Ectodermal cell (in vitro differentiated cells): ENCODE data around the gene LRFN2.

Experiments
- H3K27ac ChIP-seq: 2 replicates; pipeline ENCODE4 v1.7.0; 2013; ENCODE audit warnings: mild to moderate bottlenecking, low read depth, low read length; ENCODE audit not compliant: insufficient read depth, poor library complexity, severe bottlenecking
- H3K27me3 ChIP-seq: 2 replicates; pipeline ENCODE4 v1.7.0; 2013; ENCODE audit warnings: mild to moderate bottlenecking, low read length; ENCODE audit not compliant: insufficient read depth, control insufficient read depth, poor library complexity, severe bottlenecking
- H3K36me3 ChIP-seq: one replicate; pipeline ENCODE4 v1.7.0; 2013; ENCODE audit warnings: low read length; ENCODE audit not compliant: control insufficient read depth, insufficient read depth
- H3K4me1 ChIP-seq: one replicate; pipeline ENCODE4 v1.7.0; 2013; ENCODE audit warnings: low read length; ENCODE audit not compliant: control insufficient read depth, insufficient read depth
- H3K4me3 ChIP-seq: 2 replicates; pipeline ENCODE4 v1.7.0; 2013; ENCODE audit warnings: low read depth, low read length, control low read depth; ENCODE audit not compliant: insufficient read depth
- H3K9me3 ChIP-seq: 2 replicates; pipeline ENCODE4 v1.7.0; 2013; ENCODE audit warnings: mild to moderate bottlenecking, low read length, moderate library complexity; ENCODE audit not compliant: control insufficient read depth
- WGBS, 2 experiments: methylation state at CpG; one replicate each; pipeline ENCODE4 v1.1.7; 2013; ENCODE audit warnings: missing lambda C conversion rate in 2 of 2; 5-methylcytosine and 5-hydroxymethylcytosine counted together

The LRFN2 gene

GRCh38 chr6:40398034-40398691 is 189.0 kb downstream of the LRFN2 start:
- Histone ChIP-seq H3K27me3 (no peaks in the 10 kb centered on the region), H3K27ac (no peak overlapping the region), H3K9me3 (no peaks in the 10 kb centered on the region), H3K4me1 (peaks cover 4% of the 10 kb centered on the region), H3K36me3 (no peaks in the 10 kb centered on the region), H3K4me3 (no peak overlapping the region)
- 87 to 93% methylated on average over 11 of the region's 11 CpGs for WGBS, 2 experiments

DNA sequence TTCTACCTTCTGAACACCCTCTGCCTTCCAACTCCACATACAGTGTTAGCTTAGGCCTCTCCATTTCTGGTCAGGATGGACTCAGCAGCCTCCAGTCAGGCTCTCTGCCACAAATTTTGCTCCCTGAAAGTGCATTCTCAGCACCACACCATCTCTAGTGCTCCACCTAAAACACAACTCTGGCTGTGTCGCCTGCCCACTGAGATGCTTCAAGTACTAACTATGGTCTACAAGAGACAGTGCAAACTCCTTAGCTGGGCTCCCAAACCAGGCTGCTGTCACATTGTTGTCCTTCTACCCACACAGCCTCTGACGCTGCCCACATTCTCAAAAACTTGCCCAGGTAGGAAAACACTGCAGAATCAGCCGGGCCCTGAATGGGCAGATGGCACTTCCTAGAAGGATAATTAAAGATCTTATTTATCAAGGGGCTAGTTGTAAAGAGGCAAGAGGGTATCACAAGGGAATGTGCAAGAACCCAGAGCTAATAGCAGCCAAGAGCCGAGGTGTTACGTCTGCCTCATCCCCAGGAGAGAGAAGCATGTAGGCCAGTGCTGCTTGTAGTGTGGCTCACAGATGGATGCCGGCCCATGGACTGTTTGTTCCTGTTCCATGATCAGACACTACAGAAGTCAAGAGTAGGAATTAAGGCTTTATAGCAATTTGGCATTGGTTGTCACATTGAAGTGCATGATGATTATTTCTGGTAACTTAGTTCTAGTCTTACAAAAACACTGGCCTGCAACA is 189.7 kb downstream of the LRFN2 start:
- Histone ChIP-seq H3K27me3 (no peaks in the 10 kb centered on the region), H3K4me3 (no peak overlapping the region), H3K27ac (no peak overlapping the region), H3K36me3 (no peaks in the 10 kb centered on the region), H3K9me3 (no peaks in the 10 kb centered on the region), H3K4me1 (peaks cover 4% of the 10 kb centered on the region)
- 92 to 94% methylated on average over 6 of the region's 6 CpGs for WGBS, 2 experiments

- peaks cover 4% of the 10 kb centered on the region for H3K4me1 ChIP-seq
- no peak overlapping the region for H3K27ac ChIP-seq
- WGBS, 2 experiments: 93 to 95% methylated on average over 4 of the region's 4 CpGs
- no peaks in the 10 kb centered on the region for H3K36me3 ChIP-seq
- H3K27me3 ChIP-seq: no peaks in the 10 kb centered on the region
- no peak overlapping the region for H3K4me3 ChIP-seq
- H3K9me3 ChIP-seq: no peaks in the 10 kb centered on the region
Measured at GRCh38 chr6:40395698-40396076, 191.5 kb downstream of the LRFN2 start.

GRCh38 chr6:40395066-40395697 is 192.0 kb downstream of the LRFN2 start:
- WGBS, 2 experiments: 67 to 70% methylated on average over 5 of the region's 5 CpGs
- Histone ChIP-seq H3K27me3 (no peaks in the 10 kb centered on the region), H3K4me3 (no peak overlapping the region), H3K27ac (no peak overlapping the region), H3K4me1 (peaks cover 4% of the 10 kb centered on the region), H3K9me3 (no peaks in the 10 kb centered on the region), H3K36me3 (no peaks in the 10 kb centered on the region)

- no peaks in the 10 kb centered on the region for H3K36me3 ChIP-seq
- no peaks in the 10 kb centered on the region for H3K27me3 ChIP-seq
- WGBS, 2 experiments: 91 to 95% methylated on average over 1 of the region's 1 CpG
- no peak overlapping the region for H3K27ac ChIP-seq
- peaks cover 4% of the 10 kb centered on the region for H3K4me1 ChIP-seq
- no peak overlapping the region for H3K4me3 ChIP-seq
- no peaks in the 10 kb centered on the region for H3K9me3 ChIP-seq
Measured at GRCh38 chr6:40394381-40394780, 192.8 kb downstream of the LRFN2 start.

DNA sequence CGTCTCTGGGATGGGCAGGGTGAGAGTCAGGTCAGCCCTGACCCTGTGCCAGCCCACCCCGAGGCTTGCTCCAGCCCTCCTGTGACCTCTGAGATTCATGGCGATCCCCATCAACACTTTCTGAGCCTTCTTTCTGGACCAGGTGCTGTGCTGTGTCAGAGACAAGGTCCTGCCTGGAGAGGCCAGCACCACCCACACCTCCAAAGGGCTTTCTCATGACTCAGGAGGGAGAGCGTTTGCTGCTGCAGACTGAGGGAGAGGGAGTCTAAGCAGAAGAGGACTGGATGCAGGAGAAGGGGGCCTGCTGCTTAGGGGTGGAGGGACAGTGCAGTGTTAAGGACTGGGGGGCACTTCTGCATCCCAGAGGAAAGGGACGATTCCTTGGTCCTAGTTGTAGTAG is 193.5 kb downstream of the LRFN2 start:
- H3K9me3 ChIP-seq: no peaks in the 10 kb centered on the region
- H3K27me3 ChIP-seq: no peaks in the 10 kb centered on the region
- no peak overlapping the region for H3K4me3 ChIP-seq
- no peaks in the 10 kb centered on the region for H3K36me3 ChIP-seq
- WGBS, 2 experiments: 65 to 70% methylated on average over 5 of the region's 5 CpGs
- peaks cover 2% of the 10 kb centered on the region for H3K4me1 ChIP-seq
- no peak overlapping the region for H3K27ac ChIP-seq

DNA sequence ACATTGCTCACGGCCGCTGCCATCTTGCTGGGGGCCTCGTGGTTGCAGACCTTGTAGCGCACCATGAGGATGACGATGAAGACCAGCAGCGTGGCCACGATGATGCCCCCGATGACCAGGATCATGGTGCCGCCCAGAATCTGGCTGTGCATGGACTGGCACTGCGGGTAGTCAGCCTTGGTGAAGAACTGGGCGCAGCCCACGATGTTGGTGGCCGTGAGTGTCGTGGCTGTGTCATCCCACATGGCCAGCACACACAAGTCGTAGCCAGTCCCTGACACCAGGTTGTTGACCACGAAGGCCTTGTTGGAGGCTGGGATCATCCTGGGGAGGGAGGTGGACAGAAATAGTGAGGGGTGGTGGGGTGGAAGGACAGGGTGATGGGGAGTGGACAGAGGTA is 194.6 kb downstream of the LRFN2 start:
- no peak overlapping the region for H3K27ac ChIP-seq
- no peaks in the 10 kb centered on the region for H3K4me1 ChIP-seq
- H3K4me3 ChIP-seq: no peak overlapping the region
- H3K36me3 ChIP-seq: no peaks in the 10 kb centered on the region
- H3K27me3 ChIP-seq: no peaks in the 10 kb centered on the region
- 95 to 98% methylated on average over 16 of the region's 16 CpGs for WGBS, 2 experiments
- H3K9me3 ChIP-seq: no peaks in the 10 kb centered on the region

DNA sequence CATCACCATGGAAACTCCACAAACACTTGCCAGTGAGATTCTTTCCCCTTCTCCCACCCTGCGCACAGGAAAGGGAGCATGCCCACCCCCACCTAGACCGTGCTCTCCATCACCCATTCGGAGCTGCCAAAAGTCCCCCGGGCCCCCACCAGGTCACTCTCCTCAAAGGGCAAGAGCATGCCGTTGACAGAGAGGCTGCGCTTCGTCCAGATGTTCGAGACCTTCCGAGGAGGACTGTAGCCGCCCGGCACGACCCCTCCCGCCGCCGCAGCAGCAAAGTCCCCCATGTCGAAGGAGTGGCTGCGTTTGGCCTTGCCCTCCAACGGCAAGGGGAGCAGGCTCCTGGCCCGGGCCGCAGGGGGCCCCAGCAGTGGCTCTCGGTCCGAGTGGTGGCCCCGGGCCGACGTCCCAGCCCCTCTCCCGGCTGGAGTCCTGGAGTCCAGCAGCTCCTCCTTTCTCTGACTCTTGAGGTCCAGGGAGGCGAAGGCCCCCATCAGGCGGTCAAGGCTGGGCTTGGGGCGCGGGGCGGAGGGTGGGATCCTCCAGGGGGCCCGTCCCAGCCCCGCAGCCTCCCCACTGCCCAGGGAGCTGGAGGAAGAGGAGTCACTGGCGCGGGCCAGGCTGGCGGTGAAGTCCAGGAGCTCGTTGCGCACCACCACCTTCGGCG is 195.2 kb downstream of the LRFN2 start:
- H3K9me3 ChIP-seq: no peaks in the 10 kb centered on the region
- H3K36me3 ChIP-seq: no peaks in the 10 kb centered on the region
- no peaks in the 10 kb centered on the region for H3K4me1 ChIP-seq
- no peak overlapping the region for H3K4me3 ChIP-seq
- 94 to 95% methylated on average over 40 of the region's 40 CpGs for WGBS, 2 experiments
- H3K27me3 ChIP-seq: no peaks in the 10 kb centered on the region
- no peak overlapping the region for H3K27ac ChIP-seq

DNA sequence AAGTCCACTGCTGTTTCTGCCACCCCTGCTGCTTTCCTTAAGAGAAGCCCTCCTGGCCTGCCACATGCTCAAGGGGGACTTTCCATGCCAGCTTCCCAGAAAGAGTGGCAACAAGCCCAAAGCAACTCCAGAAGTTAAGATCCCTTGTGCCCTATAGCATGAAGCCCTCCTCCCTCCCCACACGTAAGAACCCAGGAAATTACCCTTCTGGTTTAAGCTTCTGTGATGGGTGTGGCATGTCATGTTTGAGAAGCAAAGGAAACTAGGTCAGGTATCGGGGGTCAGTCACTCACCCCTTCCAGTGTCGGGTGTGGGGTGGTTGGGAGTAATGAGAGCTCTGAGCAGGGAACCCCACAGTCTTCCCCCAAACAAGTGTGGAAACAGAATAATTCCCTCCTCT is 196.1 kb downstream of the LRFN2 start:
- Histone ChIP-seq H3K27ac (no peak overlapping the region), H3K27me3 (no peaks in the 10 kb centered on the region), H3K36me3 (no peaks in the 10 kb centered on the region), H3K4me3 (no peak overlapping the region), H3K9me3 (no peaks in the 10 kb centered on the region), H3K4me1 (no peaks in the 10 kb centered on the region)
- 95 to 100% methylated on average over 1 to 3 of the region's 3 CpGs for WGBS, 2 experiments
